HG02840 (cell line): Measurements from ENCODE around the gene ITGA2B.
"Not testable (repeated sequence)": the region's sequence is repeated elsewhere in the genome, so short reads cannot be mapped to it uniquely, and the experiment has no call there.

Experiments
- ATAC-seq: cut with Tn5 transposase; IDR thresholded peaks from one replicate; pipeline ENCODE4 v1.9.1; 2021; ENCODE audit warnings: mild to moderate bottlenecking, moderate library complexity, moderate number of reproducible peaks; ENCODE audit not compliant: unreplicated experiment, low FRiP score

Gene ITGA2B

GRCh38 chr17:44394112-44394511 is 4.7 kb upstream of the ITGA2B start:
- ATAC-seq, result not testable (repeated sequence)

GRCh38 chr17:44390250-44390870 is 911 bp upstream of the ITGA2B start:
- ATAC-seq, result no peak

- ATAC-seq, result no peak
Observed at GRCh38 chr17:44389723-44390202, 314 bp upstream of the ITGA2B start.

- no peak for ATAC-seq
Observed at GRCh38 chr17:44387804-44388203, 1.6 kb downstream of the ITGA2B start.

- no peak for ATAC-seq
Observed at GRCh38 chr17:44386182-44386525, 3.3 kb downstream of the ITGA2B start.

GRCh38 chr17:44385287-44386181 is 3.9 kb downstream of the ITGA2B start:
- ATAC-seq, result no peak

GRCh38 chr17:44384823-44385286 is 4.6 kb downstream of the ITGA2B start:
- no peak for ATAC-seq

- ATAC-seq, result no peak
Observed at GRCh38 chr17:44384281-44384822, 5.1 kb downstream of the ITGA2B start.

GRCh38 chr17:44383861-44384260 is 5.6 kb downstream of the ITGA2B start:
- ATAC-seq, result no peak

GRCh38 chr17:44383363-44383762 is 6.1 kb downstream of the ITGA2B start:
- ATAC-seq, result no peak

GRCh38 chr17:44382917-44383316 is 6.5 kb downstream of the ITGA2B start:
- no peak for ATAC-seq

- no peak for ATAC-seq
Observed at GRCh38 chr17:44381810-44382305, 7.6 kb downstream of the ITGA2B start.

GRCh38 chr17:44380767-44381166 is 8.7 kb downstream of the ITGA2B start:
- ATAC-seq, result no peak

GRCh38 chr17:44379887-44380286 is 9.6 kb downstream of the ITGA2B start:
- ATAC-seq, result no peak

GRCh38 chr17:44378171-44378705 is 11.2 kb downstream of the ITGA2B start:
- ATAC-seq, result no peak

GRCh38 chr17:44376779-44377178 is 12.7 kb downstream of the ITGA2B start:
- ATAC-seq, result no peak

GRCh38 chr17:44376124-44376523 is 13.3 kb downstream of the ITGA2B start:
- ATAC-seq, result no peak

GRCh38 chr17:44375196-44376017 is 14.0 kb downstream of the ITGA2B start:
- no peak for ATAC-seq

- ATAC-seq, result no peak
Observed at GRCh38 chr17:44374306-44375195, 14.9 kb downstream of the ITGA2B start.
